Neural cell (in vitro differentiated cells): ENCODE data around the gene PTPRD. TPM values are rescaled to one million over a fixed set of nuclear protein-coding genes. Genes with fewer than 3 reads are reported as not detected.

Source experiments
- H2AFZ ChIP-seq: fragments of 200-600, 300-800 bp; sonication (generic), shearing (Covaris generic); 2 replicates; pipeline ENCODE4 v1.6.0; 2014; ENCODE audit warnings: low read depth, mild to moderate bottlenecking, antibody characterized with exemption, low read length, moderate library complexity
- H3F3A ChIP-seq: fragments of 200-600 bp; shearing (Covaris generic); 2 replicates; pipeline ENCODE4 v1.6.1; 2016; ENCODE audit warnings: mild to moderate bottlenecking, moderate library complexity, mixed read lengths, antibody characterized with exemption, low read length; ENCODE audit not compliant: insufficient read depth, poor library complexity, severe bottlenecking
- H3K27ac ChIP-seq: fragments of 200-600, 300-800 bp; sonication (generic), shearing (Covaris generic); 2 replicates; pipeline ENCODE4 v1.5.1; 2014; ENCODE audit warnings: mild to moderate bottlenecking, low read length, moderate library complexity
- H3K27me3 ChIP-seq: fragments of 300-800, 200-600 bp; sonication (generic), shearing (Covaris generic); 2 replicates; pipeline ENCODE4 v1.6.0; 2014; ENCODE audit warnings: mild to moderate bottlenecking, low read depth, low read length, moderate library complexity; ENCODE audit not compliant: insufficient read depth
- H3K36me3 ChIP-seq: fragments of 300-800, 200-600 bp; sonication (generic), shearing (Covaris generic); 2 replicates; pipeline ENCODE4 v1.5.1; 2014; ENCODE audit warnings: mild to moderate bottlenecking, antibody characterized with exemption, low read length, moderate library complexity; ENCODE audit not compliant: insufficient read depth
- H3K4me2 ChIP-seq: fragments of 300-800, 200-600 bp; sonication (generic), shearing (Covaris generic); 2 replicates; pipeline ENCODE4 v1.6.0; 2014; ENCODE audit warnings: mild to moderate bottlenecking, low read length
- H3K4me3 ChIP-seq: fragments of 300-800, 200-600 bp; sonication (generic), shearing (Covaris generic); 2 replicates; pipeline ENCODE4 v1.5.1; 2014; ENCODE audit warnings: mild to moderate bottlenecking, low read length, moderate library complexity
- H3K79me2 ChIP-seq: fragments of 200-600 bp; shearing (Covaris generic); replicated peaks from 2 replicates; pipeline ENCODE4 v1.6.0; 2014; ENCODE audit warnings: mild to moderate bottlenecking, low read length, moderate library complexity; ENCODE audit not compliant: insufficient read depth
- H3K9ac ChIP-seq: fragments of 300-800, 200-600 bp; sonication (generic), shearing (Covaris generic); 2 replicates; pipeline ENCODE4 v1.6.1; 2016; ENCODE audit warnings: mild to moderate bottlenecking, low read length, mixed read lengths
- H3K9me2 ChIP-seq: fragments of 200-600 bp; shearing (Covaris generic); 2 replicates; pipeline ENCODE4 v1.6.1; 2016; ENCODE audit warnings: mild to moderate bottlenecking, low read length, mixed read lengths; ENCODE audit not compliant: insufficient read depth
- H3K9me3 ChIP-seq: fragments of 200-600, 300-800 bp; sonication (generic), shearing (Covaris generic); 2 replicates; pipeline ENCODE4 v1.6.1; 2016; ENCODE audit warnings: mild to moderate bottlenecking, mixed run types, low read length, moderate library complexity, mixed read lengths
- H4K20me1 ChIP-seq: fragments of 200-600 bp; shearing (Covaris generic); 2 replicates; pipeline ENCODE4 v1.6.1; 2016; ENCODE audit warnings: mild to moderate bottlenecking, mixed run types; ENCODE audit not compliant: insufficient read depth
- EP300 ChIP-seq: fragments of 450-650 bp; conservative IDR thresholded peaks from 2 replicates; pipeline ENCODE4 v1.6.1; 2014; ENCODE audit warnings: antibody characterized with exemption, mild to moderate bottlenecking, moderate library complexity; ENCODE audit not compliant: poor library complexity, severe bottlenecking
- EZH2 ChIP-seq: fragments of 200-600, 300-800 bp; shearing (Covaris generic), sonication (generic); IDR thresholded peaks from 2 replicates; pipeline ENCODE4 v1.6.1; 2014; ENCODE audit warnings: antibody characterized with exemption, low read length, borderline replicate concordance, mild to moderate bottlenecking; ENCODE audit not compliant: insufficient read depth, poor library complexity, severe bottlenecking
- MXI1 ChIP-seq: fragments of 450-650 bp; conservative IDR thresholded peaks from 2 replicates; pipeline ENCODE4 v1.6.1; 2014; ENCODE audit warnings: antibody characterized with exemption, mild to moderate bottlenecking; ENCODE audit not compliant: poor library complexity, severe bottlenecking
- POLR2AphosphoS5 ChIP-seq: IDR thresholded peaks from 2 replicates; pipeline ENCODE4 v1.6.1; 2012
- RAD21 ChIP-seq: fragments of 450-650 bp; conservative IDR thresholded peaks from 2 replicates; pipeline ENCODE4 v1.6.1; 2014; ENCODE audit warnings: antibody characterized with exemption, mild to moderate bottlenecking, moderate library complexity
- SMC3 ChIP-seq: fragments of 450-650 bp; conservative IDR thresholded peaks from 2 replicates; pipeline ENCODE4 v1.6.1; 2014; ENCODE audit warnings: antibody characterized with exemption, mild to moderate bottlenecking, moderate library complexity; ENCODE audit not compliant: poor library complexity
- TAF1 ChIP-seq: IDR thresholded peaks from 2 replicates; pipeline ENCODE4 v1.6.1; 2012; ENCODE audit warnings: low read depth
- polyA plus RNA-seq: library from polyadenylated mRNA; depleted of rRNA; stranded (reverse); fragments of >200 nt; gene quantifications from 2 replicates; pipeline ENCODE4 v1.2.3, GENCODE V29; 2014
- TF ChIP-seq, protein P1 (sequence below): fragments of 450-650 bp; IDR thresholded peaks from 2 replicates; pipeline ENCODE4 v1.5.1; 2014; ENCODE audit warnings: antibody characterized with exemption, mild to moderate bottlenecking, moderate library complexity; ENCODE audit not compliant: poor library complexity, severe bottlenecking
- TF ChIP-seq, protein P2 (sequence below): IDR thresholded peaks from 2 replicates; pipeline ENCODE4 v1.6.1; 2012; ENCODE audit warnings: borderline replicate concordance

Gene PTPRD
- polyA plus RNA-seq, 1 donor from 2014 or later, result 143 TPM

DNA sequence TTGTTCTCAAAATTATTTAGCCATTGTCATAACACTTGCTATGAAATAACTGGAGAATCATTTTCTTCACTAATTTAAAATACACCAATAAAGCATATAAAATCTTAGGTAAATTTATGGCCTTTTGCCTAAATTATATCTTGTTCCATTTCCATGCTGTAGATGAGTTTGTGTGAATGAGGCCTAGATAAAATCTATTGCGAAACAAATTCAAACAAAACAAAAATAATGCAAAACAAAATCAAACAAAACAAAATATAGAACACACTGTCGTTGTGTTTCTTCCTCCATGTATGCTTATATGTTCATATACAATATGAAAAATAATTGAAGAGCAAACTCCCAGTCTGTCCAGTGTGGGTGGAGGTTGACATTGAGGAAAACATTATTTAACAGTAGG, 1020.7 kb downstream of the PTPRD start:
- Histone ChIP-seq H3K79me2 (no peaks in the 10 kb centered on the region), H3K9me2 (no peaks in the 10 kb centered on the region), H3F3A (no peaks in the 10 kb centered on the region), H4K20me1 (no peaks in the 10 kb centered on the region), H3K27ac (no peak overlapping the region), H3K4me2 (no peak overlapping the region), H3K9me3 (no peaks in the 10 kb centered on the region), H3K27me3 (no peaks in the 10 kb centered on the region), H3K4me3 (no peak overlapping the region), H2AFZ (no peak overlapping the region), H3K36me3 (no peaks in the 10 kb centered on the region), H3K9ac (no peak overlapping the region)
- TF ChIP-seq POLR2AphosphoS5 (no peak), MXI1 (no peak), EZH2 (no peak)
- TF ChIP-seq, protein P1, sequence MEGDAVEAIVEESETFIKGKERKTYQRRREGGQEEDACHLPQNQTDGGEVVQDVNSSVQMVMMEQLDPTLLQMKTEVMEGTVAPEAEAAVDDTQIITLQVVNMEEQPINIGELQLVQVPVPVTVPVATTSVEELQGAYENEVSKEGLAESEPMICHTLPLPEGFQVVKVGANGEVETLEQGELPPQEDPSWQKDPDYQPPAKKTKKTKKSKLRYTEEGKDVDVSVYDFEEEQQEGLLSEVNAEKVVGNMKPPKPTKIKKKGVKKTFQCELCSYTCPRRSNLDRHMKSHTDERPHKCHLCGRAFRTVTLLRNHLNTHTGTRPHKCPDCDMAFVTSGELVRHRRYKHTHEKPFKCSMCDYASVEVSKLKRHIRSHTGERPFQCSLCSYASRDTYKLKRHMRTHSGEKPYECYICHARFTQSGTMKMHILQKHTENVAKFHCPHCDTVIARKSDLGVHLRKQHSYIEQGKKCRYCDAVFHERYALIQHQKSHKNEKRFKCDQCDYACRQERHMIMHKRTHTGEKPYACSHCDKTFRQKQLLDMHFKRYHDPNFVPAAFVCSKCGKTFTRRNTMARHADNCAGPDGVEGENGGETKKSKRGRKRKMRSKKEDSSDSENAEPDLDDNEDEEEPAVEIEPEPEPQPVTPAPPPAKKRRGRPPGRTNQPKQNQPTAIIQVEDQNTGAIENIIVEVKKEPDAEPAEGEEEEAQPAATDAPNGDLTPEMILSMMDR, result no peak

DNA sequence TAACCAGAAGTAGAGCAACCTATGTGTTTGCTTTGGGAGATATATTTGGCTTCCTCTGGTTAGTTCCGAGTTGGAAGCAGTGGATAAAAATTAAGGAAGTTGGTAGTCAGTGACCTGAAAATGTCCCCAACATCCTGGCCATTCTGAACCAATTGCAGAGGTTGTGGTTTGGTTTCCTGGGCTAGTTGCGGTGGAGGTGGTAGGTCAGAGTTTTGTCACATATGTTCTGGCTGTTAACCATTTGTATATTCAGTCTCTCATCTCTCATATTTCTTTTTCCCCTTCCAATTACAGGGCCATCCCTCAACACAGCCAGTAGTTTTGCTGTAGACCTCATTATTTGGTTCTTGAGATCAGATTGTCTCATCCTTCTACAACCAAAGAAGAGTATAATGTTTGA, 1026.9 kb downstream of the PTPRD start:
- Histone ChIP-seq H3K27ac (no peak overlapping the region), H3K79me2 (no peaks in the 10 kb centered on the region), H4K20me1 (no peaks in the 10 kb centered on the region), H3K9me3 (no peaks in the 10 kb centered on the region), H3K27me3 (no peaks in the 10 kb centered on the region), H3K4me2 (no peak overlapping the region), H3K36me3 (no peaks in the 10 kb centered on the region), H3K9me2 (no peaks in the 10 kb centered on the region), H2AFZ (no peak overlapping the region), H3F3A (no peaks in the 10 kb centered on the region), H3K4me3 (no peak overlapping the region), H3K9ac (no peak overlapping the region)
- TF ChIP-seq TAF1 (no peak), EP300 (no peak), SMC3 (no peak), EZH2 (no peak), MXI1 (no peak), POLR2AphosphoS5 (no peak), RAD21 (no peak)
- TF ChIP-seq, protein P2, sequence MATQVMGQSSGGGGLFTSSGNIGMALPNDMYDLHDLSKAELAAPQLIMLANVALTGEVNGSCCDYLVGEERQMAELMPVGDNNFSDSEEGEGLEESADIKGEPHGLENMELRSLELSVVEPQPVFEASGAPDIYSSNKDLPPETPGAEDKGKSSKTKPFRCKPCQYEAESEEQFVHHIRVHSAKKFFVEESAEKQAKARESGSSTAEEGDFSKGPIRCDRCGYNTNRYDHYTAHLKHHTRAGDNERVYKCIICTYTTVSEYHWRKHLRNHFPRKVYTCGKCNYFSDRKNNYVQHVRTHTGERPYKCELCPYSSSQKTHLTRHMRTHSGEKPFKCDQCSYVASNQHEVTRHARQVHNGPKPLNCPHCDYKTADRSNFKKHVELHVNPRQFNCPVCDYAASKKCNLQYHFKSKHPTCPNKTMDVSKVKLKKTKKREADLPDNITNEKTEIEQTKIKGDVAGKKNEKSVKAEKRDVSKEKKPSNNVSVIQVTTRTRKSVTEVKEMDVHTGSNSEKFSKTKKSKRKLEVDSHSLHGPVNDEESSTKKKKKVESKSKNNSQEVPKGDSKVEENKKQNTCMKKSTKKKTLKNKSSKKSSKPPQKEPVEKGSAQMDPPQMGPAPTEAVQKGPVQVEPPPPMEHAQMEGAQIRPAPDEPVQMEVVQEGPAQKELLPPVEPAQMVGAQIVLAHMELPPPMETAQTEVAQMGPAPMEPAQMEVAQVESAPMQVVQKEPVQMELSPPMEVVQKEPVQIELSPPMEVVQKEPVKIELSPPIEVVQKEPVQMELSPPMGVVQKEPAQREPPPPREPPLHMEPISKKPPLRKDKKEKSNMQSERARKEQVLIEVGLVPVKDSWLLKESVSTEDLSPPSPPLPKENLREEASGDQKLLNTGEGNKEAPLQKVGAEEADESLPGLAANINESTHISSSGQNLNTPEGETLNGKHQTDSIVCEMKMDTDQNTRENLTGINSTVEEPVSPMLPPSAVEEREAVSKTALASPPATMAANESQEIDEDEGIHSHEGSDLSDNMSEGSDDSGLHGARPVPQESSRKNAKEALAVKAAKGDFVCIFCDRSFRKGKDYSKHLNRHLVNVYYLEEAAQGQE, result no peak
- TF ChIP-seq, protein P1, result no peak
